SK-N-MC (cell line): ENCODE measurements around the gene SLC2A5.

Experiments used
- EZH2 ChIP-seq: fragments of 200-600 bp; sonication (generic); IDR thresholded peaks from one replicate; pipeline ENCODE4 v1.6.1; 2017; ENCODE audit warnings: antibody characterized with exemption
- FOXP2 ChIP-seq: optimal IDR thresholded peaks from 2 replicates; pipeline ENCODE3; 2011; ENCODE audit warnings: mild to moderate bottlenecking, moderate library complexity; ENCODE audit not compliant: insufficient read depth; ENCODE audit errors: extremely low read length, control extremely low read depth
- POLR2AphosphoS5 ChIP-seq: IDR thresholded peaks from 2 replicates; pipeline ENCODE4 v1.6.1; 2012; ENCODE audit warnings: mild to moderate bottlenecking, low read depth, low read length, borderline replicate concordance

GRCh38 chr1:9059891-9060744 is 9.3 kb downstream of the SLC2A5 start:
- TF ChIP-seq POLR2AphosphoS5 (no peak), EZH2 (no peak), FOXP2 (no peak)
